HCT116 (cell line): ENCODE data around the gene CYP2B6.

Experiments
- CEBPB ChIP-seq: IDR thresholded peaks from 2 replicates; pipeline ENCODE4 v1.6.1; 2012; ENCODE audit warnings: low read depth
- EGR1 ChIP-seq: IDR thresholded peaks from 2 replicates; pipeline ENCODE4 v1.6.1; 2012; ENCODE audit warnings: low read depth
- ELF1 ChIP-seq: IDR thresholded peaks from 2 replicates; pipeline ENCODE4 v1.6.1; 2012; ENCODE audit warnings: low read depth, borderline replicate concordance
- EZH2phosphoT487 ChIP-seq: fragments of 200-600 bp; IDR thresholded peaks from 2 replicates; pipeline ENCODE4 v1.6.1; 2018; ENCODE audit warnings: antibody characterized with exemption, borderline replicate concordance
- POLR2A ChIP-seq: IDR thresholded peaks from 2 replicates; pipeline ENCODE4 v1.7.0; 2011; ENCODE audit warnings: borderline replicate concordance; ENCODE audit not compliant: insufficient read depth, insufficient read length; ENCODE audit errors: extremely low read depth
- REST ChIP-seq: IDR thresholded peaks from 2 replicates; pipeline ENCODE4 v1.6.1; 2012; ENCODE audit warnings: low read depth
- SRF ChIP-seq: IDR thresholded peaks from 2 replicates; pipeline ENCODE4 v1.6.1; 2012; ENCODE audit warnings: low read depth
- TCF7L2 ChIP-seq: IDR thresholded peaks from 2 replicates; pipeline ENCODE4 v1.7.0; 2011; ENCODE audit warnings: borderline replicate concordance, inconsistent platforms; ENCODE audit not compliant: insufficient read depth, insufficient read length; ENCODE audit errors: extremely low read depth
- YY1 ChIP-seq: IDR thresholded peaks from 2 replicates; pipeline ENCODE4 v1.6.1; 2011; ENCODE audit warnings: low read length, low read depth, moderate library complexity, mild to moderate bottlenecking; ENCODE audit not compliant: insufficient replicate concordance; ENCODE audit errors: extremely low read depth
- ZNF274 ChIP-seq: fragments of 200-500 bp; sonication (Bioruptor generic); IDR thresholded peaks from 2 replicates; pipeline ENCODE4 v1.6.1; 2014; ENCODE audit warnings: mild to moderate bottlenecking, low read depth, low read length, inconsistent platforms
- TF ChIP-seq, protein P1 (sequence below): IDR thresholded peaks from 2 replicates; pipeline ENCODE4 v1.6.1; 2012
- TF ChIP-seq, protein P2 (sequence below), 3 experiments: fragments of 200-600 bp in 1 of 3; sonication (generic) in 1 of 3; IDR thresholded peaks in 2 of 3; conservative IDR thresholded peaks in 1 of 3; 2 replicates each; pipeline ENCODE4 v1.5.1; 2012 to 2017; ENCODE audit warnings: low read depth in 2 of 3, low read length in 2 of 3, antibody characterized with exemption in 1 of 3, borderline replicate concordance in 1 of 3, control low read depth in 1 of 3, mild to moderate bottlenecking in 1 of 3, mixed read lengths in 1 of 3, mixed run types in 1 of 3, moderate library complexity in 1 of 3; ENCODE audit not compliant: insufficient read depth in 1 of 3

DNA sequence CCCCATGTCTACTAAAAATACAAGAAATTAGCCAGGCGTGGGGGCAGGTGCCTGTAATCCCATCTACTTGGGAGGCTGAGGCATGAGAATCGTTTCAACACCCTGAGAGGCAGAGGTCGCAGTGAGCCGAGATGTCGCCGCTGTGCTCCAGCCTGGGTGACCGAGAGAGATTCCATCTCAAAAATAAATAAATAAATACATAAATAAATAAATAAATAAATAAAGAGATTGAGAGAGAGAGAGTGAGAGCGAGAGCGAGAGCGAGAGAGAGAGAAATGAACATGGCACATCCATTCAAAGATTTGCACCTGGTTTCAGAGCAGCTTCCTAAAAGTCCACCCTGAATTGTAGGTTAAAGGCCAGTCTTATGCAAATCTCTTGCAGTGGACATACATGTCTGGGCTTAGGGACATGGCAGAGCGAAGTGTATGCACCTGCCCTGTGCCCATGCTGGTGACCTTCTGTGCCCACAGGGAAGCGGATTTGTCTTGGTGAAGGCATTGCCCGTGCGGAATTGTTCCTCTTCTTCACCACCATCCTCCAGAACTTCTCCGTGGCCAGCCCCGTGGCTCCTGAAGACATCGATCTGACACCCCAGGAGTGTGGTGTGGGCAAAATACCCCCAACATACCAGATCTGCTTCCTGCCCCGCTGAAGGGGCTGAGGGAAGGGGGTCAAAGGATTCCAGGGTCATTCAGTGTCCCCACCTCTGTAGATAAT, 42.3 kb upstream of the CYP2B6 start:
- TF ChIP-seq, protein P1, sequence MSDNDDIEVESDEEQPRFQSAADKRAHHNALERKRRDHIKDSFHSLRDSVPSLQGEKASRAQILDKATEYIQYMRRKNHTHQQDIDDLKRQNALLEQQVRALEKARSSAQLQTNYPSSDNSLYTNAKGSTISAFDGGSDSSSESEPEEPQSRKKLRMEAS: no peak
- TF ChIP-seq TCF7L2: no peak
- TF ChIP-seq, protein P2, sequence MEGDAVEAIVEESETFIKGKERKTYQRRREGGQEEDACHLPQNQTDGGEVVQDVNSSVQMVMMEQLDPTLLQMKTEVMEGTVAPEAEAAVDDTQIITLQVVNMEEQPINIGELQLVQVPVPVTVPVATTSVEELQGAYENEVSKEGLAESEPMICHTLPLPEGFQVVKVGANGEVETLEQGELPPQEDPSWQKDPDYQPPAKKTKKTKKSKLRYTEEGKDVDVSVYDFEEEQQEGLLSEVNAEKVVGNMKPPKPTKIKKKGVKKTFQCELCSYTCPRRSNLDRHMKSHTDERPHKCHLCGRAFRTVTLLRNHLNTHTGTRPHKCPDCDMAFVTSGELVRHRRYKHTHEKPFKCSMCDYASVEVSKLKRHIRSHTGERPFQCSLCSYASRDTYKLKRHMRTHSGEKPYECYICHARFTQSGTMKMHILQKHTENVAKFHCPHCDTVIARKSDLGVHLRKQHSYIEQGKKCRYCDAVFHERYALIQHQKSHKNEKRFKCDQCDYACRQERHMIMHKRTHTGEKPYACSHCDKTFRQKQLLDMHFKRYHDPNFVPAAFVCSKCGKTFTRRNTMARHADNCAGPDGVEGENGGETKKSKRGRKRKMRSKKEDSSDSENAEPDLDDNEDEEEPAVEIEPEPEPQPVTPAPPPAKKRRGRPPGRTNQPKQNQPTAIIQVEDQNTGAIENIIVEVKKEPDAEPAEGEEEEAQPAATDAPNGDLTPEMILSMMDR (IDR thresholded peaks at IDR 0.05 in 2 of 3, conservative IDR thresholded peaks at IDR 0.05 in 1 of 3; ENCODE audit: borderline replicate concordance in 1 of 3, insufficient read depth in 1 of 3, low read depth in 2 of 3, low read length in 2 of 3): no peak
- no peak for TF ChIP-seq YY1
- no peak for TF ChIP-seq CEBPB
- no peak for TF ChIP-seq REST
- no peak for TF ChIP-seq EGR1
- TF ChIP-seq POLR2A: no peak
- TF ChIP-seq ZNF274: no peak
- no peak for TF ChIP-seq EZH2phosphoT487
- no peak for TF ChIP-seq ELF1
- TF ChIP-seq SRF: no peak
